NT2/D1 (cell line): ENCODE data around the gene ZSCAN5A.

Source experiments
- DNase-seq: peaks from one replicate; pipeline ENCODE4 v3.0.0-alpha.2; 2011; ENCODE audit warnings: low read depth, low spot score
- H3K27me3 ChIP-seq: 2 replicates; pipeline ENCODE4 v1.6.0; 2011; ENCODE audit warnings: mild to moderate bottlenecking; ENCODE audit not compliant: insufficient read length, insufficient read depth
- H3K36me3 ChIP-seq: 2 replicates; pipeline ENCODE4 v1.6.1; 2011; ENCODE audit warnings: mild to moderate bottlenecking, low read length, mixed read lengths; ENCODE audit not compliant: insufficient read depth, insufficient read length
- H3K4me1 ChIP-seq: 2 replicates; pipeline ENCODE4 v1.5.1; 2011; ENCODE audit not compliant: insufficient read depth, insufficient read length
- H3K4me3 ChIP-seq: 2 replicates; pipeline ENCODE4 v1.5.1; 2011; ENCODE audit warnings: low read depth; ENCODE audit not compliant: insufficient read length
- H3K9ac ChIP-seq: 2 replicates; pipeline ENCODE4 v1.6.0; 2011; ENCODE audit warnings: low read depth; ENCODE audit not compliant: insufficient read length
- H3K9me3 ChIP-seq: 2 replicates; pipeline ENCODE4 v1.5.1; 2011; ENCODE audit warnings: mild to moderate bottlenecking, low read length; ENCODE audit not compliant: insufficient read depth
- SUZ12 ChIP-seq: IDR thresholded peaks from 2 replicates; pipeline ENCODE4 v1.6.1; 2011; ENCODE audit not compliant: insufficient read length, insufficient read depth; ENCODE audit errors: extremely low read depth
- YY1 ChIP-seq: IDR thresholded peaks from 2 replicates; pipeline ENCODE4 v1.6.1; 2011; ENCODE audit not compliant: insufficient read length, insufficient read depth
- ZNF274 ChIP-seq: IDR thresholded peaks from 2 replicates; pipeline ENCODE4 v1.6.1; 2011; ENCODE audit warnings: mild to moderate bottlenecking, low read depth, low read length

Gene ZSCAN5A

GRCh38 chr19:56321989-56322440, 7.4 kb upstream of the ZSCAN5A start:
- no peak for TF ChIP-seq YY1
- no peak for TF ChIP-seq ZNF274
- TF ChIP-seq SUZ12, result no peak
- Histone ChIP-seq H3K36me3 (no peaks in the 10 kb centered on the region), H3K4me1 (no peaks in the 10 kb centered on the region), H3K27me3 (no peaks in the 10 kb centered on the region), H3K4me3 (no peak overlapping the region), H3K9ac (no peak overlapping the region), H3K9me3 (no peaks in the 10 kb centered on the region)
- no peak for DNase-seq

- Histone ChIP-seq H3K4me3 (no peak overlapping the region), H3K36me3 (no peaks in the 10 kb centered on the region), H3K9ac (no peak overlapping the region), H3K9me3 (no peaks in the 10 kb centered on the region), H3K4me1 (no peaks in the 10 kb centered on the region), H3K27me3 (no peaks in the 10 kb centered on the region)
- DNase-seq, result no peak
- TF ChIP-seq ZNF274 (no peak), SUZ12 (no peak), YY1 (no peak)
Observed at GRCh38 chr19:56321254-56321988, 6.8 kb upstream of the ZSCAN5A start.

GRCh38 chr19:56319991-56320390, 5.4 kb upstream of the ZSCAN5A start:
- H3K9ac ChIP-seq, result no peak overlapping the region
- no peak overlapping the region for H3K4me3 ChIP-seq
- no peaks in the 10 kb centered on the region for H3K27me3 ChIP-seq
- no peaks in the 10 kb centered on the region for H3K4me1 ChIP-seq
- TF ChIP-seq YY1 (no peak), SUZ12 (no peak)
- DNase-seq, result no peak
- no peaks in the 10 kb centered on the region for H3K9me3 ChIP-seq
- H3K36me3 ChIP-seq, result no peaks in the 10 kb centered on the region

GRCh38 chr19:56317749-56318148, 3.1 kb upstream of the ZSCAN5A start:
- H3K27me3 ChIP-seq, result no peaks in the 10 kb centered on the region
- no peak overlapping the region for H3K4me3 ChIP-seq
- H3K4me1 ChIP-seq, result no peaks in the 10 kb centered on the region
- DNase-seq, result no peak
- no peak overlapping the region for H3K9ac ChIP-seq
- TF ChIP-seq SUZ12 (no peak), YY1 (no peak), ZNF274 (no peak)
- H3K9me3 ChIP-seq, result no peaks in the 10 kb centered on the region
- H3K36me3 ChIP-seq, result peaks cover 4% of the 10 kb centered on the region

- Histone ChIP-seq H3K4me3 (no peak overlapping the region), H3K9ac (no peak overlapping the region), H3K4me1 (no peaks in the 10 kb centered on the region), H3K9me3 (no peaks in the 10 kb centered on the region), H3K36me3 (peaks cover 11% of the 10 kb centered on the region), H3K27me3 (no peaks in the 10 kb centered on the region)
- no peak for DNase-seq
- TF ChIP-seq YY1, result no peak
- TF ChIP-seq SUZ12, result no peak
- TF ChIP-seq ZNF274, result no peak
Observed at GRCh38 chr19:56316728-56317127, 2.1 kb upstream of the ZSCAN5A start.

- TF ChIP-seq SUZ12 (no peak), YY1 (no peak), ZNF274 (no peak)
- Histone ChIP-seq H3K4me1 (no peaks in the 10 kb centered on the region), H3K9me3 (0 out of 2 replicates have a peak, but pooled peaks cover under 1% of the 10 kb centered on the region), H3K9ac (peak overlapping the region; percentile 87), H3K36me3 (peaks cover 16% of the 10 kb centered on the region), H3K27me3 (no peaks in the 10 kb centered on the region), H3K4me3 (peak overlapping the region; percentile 81)
- peak; percentile 88 for DNase-seq
Observed at GRCh38 chr19:56315077-56315828, 614 bp upstream of the ZSCAN5A start.

GRCh38 chr19:56314018-56314380, 640 bp downstream of the ZSCAN5A start:
- H3K27me3 ChIP-seq, result no peaks in the 10 kb centered on the region
- peaks cover 24% of the 10 kb centered on the region for H3K36me3 ChIP-seq
- TF ChIP-seq SUZ12 (no peak), ZNF274 (no peak), YY1 (no peak)
- no peaks in the 10 kb centered on the region for H3K4me1 ChIP-seq
- H3K9ac ChIP-seq, result peak overlapping the region; percentile 47
- DNase-seq, result peak; percentile 6
- peak overlapping the region; percentile 81 for H3K4me3 ChIP-seq
- H3K9me3 ChIP-seq, result peaks cover 8% of the 10 kb centered on the region; the same call in 1 of the 2 replicates
